GM23338 (cell line): ENCODE data around the gene LTBP3. TPM values are rescaled to one million over a fixed set of nuclear protein-coding genes. Genes with fewer than 3 reads are reported as not detected.

ENCODE experiments used
- ATAC-seq: fragments of 200-7000 bp; cut with Tn5 transposase; 3 replicates; pipeline ENCODE4 v1.9.1; 2020
- DNase-seq: peaks from one replicate; pipeline ENCODE4 v3.0.0-alpha.2; 2015; ENCODE audit warnings: low spot score
- H2AFZ ChIP-seq: fragments of 200-600 bp; sonication (generic); 2 replicates; pipeline ENCODE4 v1.8.0; 2016; ENCODE audit warnings: antibody characterized with exemption, mild to moderate bottlenecking, moderate library complexity
- H3F3A ChIP-seq: fragments of 200-600 bp; sonication (generic); replicated peaks from 2 replicates; pipeline ENCODE4 v1.8.0; 2017; ENCODE audit warnings: antibody characterized with exemption, mixed run types, low read depth
- H3K27ac ChIP-seq: fragments of 200-600 bp; sonication (generic); 2 replicates; pipeline ENCODE4 v1.6.1; 2016; ENCODE audit warnings: low read depth
- H3K27me3 ChIP-seq: fragments of 200-600 bp; sonication (generic); 2 replicates; pipeline ENCODE4 v1.8.0; 2016; ENCODE audit warnings: mild to moderate bottlenecking, mixed run types, moderate library complexity; ENCODE audit not compliant: insufficient read depth
- H3K36me3 ChIP-seq: fragments of 200-600 bp; sonication (generic); 2 replicates; pipeline ENCODE4 v1.8.0; 2016; ENCODE audit warnings: mild to moderate bottlenecking; ENCODE audit not compliant: insufficient read depth
- H3K4me1 ChIP-seq: fragments of 200-600 bp; sonication (generic); 2 replicates; pipeline ENCODE4 v1.8.0; 2016; ENCODE audit warnings: mild to moderate bottlenecking, moderate library complexity; ENCODE audit not compliant: insufficient read depth
- H3K4me2 ChIP-seq: fragments of 200-600 bp; sonication (generic); 2 replicates; pipeline ENCODE4 v1.7.1; 2017; ENCODE audit warnings: mixed run types
- H3K4me3 ChIP-seq: fragments of 200-600 bp; sonication (generic); 2 replicates; pipeline ENCODE4 v1.6.1; 2016; ENCODE audit warnings: mixed run types
- H3K79me2 ChIP-seq: fragments of 200-600 bp; sonication (generic); replicated peaks from 2 replicates; pipeline ENCODE4 v1.8.0; 2017; ENCODE audit warnings: mild to moderate bottlenecking; ENCODE audit not compliant: insufficient read depth
- H3K9me2 ChIP-seq: fragments of 200-600 bp; sonication (generic); 2 replicates; pipeline ENCODE4 v1.8.0; 2017; ENCODE audit not compliant: insufficient read depth
- H4K20me1 ChIP-seq: fragments of 200-600 bp; sonication (generic); replicated peaks from 2 replicates; pipeline ENCODE4 v1.8.0; 2017; ENCODE audit warnings: mild to moderate bottlenecking; ENCODE audit not compliant: insufficient read depth
- H3K27ac Mint-ChIP-seq: 2 replicates; pipeline ENCODE4 v1.8.0; 2020; ENCODE audit warnings: inconsistent platforms, mild to moderate bottlenecking, moderate library complexity, mixed read lengths
- H3K27me3 Mint-ChIP-seq: 3 replicates; pipeline ENCODE4 v1.8.0; 2022; ENCODE audit warnings: low read depth, mild to moderate bottlenecking, moderate library complexity, mixed read lengths, inconsistent platforms; ENCODE audit not compliant: insufficient read depth, poor library complexity
- H3K36me3 Mint-ChIP-seq: 3 replicates; pipeline ENCODE4 v1.8.0; 2021; ENCODE audit warnings: low read depth, mild to moderate bottlenecking, inconsistent platforms, moderate library complexity, mixed read lengths
- H3K4me1 Mint-ChIP-seq: 3 replicates; pipeline ENCODE4 v1.8.0; 2020; ENCODE audit warnings: mild to moderate bottlenecking, inconsistent platforms, mixed read lengths
- H3K4me3 Mint-ChIP-seq: 3 replicates; pipeline ENCODE4 v1.8.0; 2021; ENCODE audit warnings: moderate library complexity, mild to moderate bottlenecking, inconsistent platforms, mixed read lengths
- H3K9me3 Mint-ChIP-seq: 3 replicates; pipeline ENCODE4 v1.8.0; 2020; ENCODE audit warnings: moderate library complexity, mild to moderate bottlenecking, inconsistent platforms, mixed read lengths
- CREB1 ChIP-seq: fragments of 250-450 bp; sonication (Bioruptor Pico); IDR thresholded peaks from 2 replicates; pipeline ENCODE4 v1.5.0; 2020; ENCODE audit warnings: low read depth, mild to moderate bottlenecking, moderate library complexity
- CTCF ChIP-seq, 2 experiments: fragments of 200-600 bp in 1 of 2; sonication (generic) in 1 of 2; conservative IDR thresholded peaks; 2 replicates each; pipeline versions ENCODE4 v1.5.1 to v1.6.1; 2016 to 2017; ENCODE audit warnings: antibody characterized with exemption in 2 of 2, low read depth in 2 of 2, mild to moderate bottlenecking in 2 of 2, moderate library complexity in 1 of 2
- EZH2 ChIP-seq: fragments of 200-600 bp; sonication (generic); IDR thresholded peaks from one replicate; pipeline ENCODE4 v1.8.0; 2017; ENCODE audit warnings: antibody characterized with exemption, mild to moderate bottlenecking, low read depth; ENCODE audit not compliant: unreplicated experiment
- JUNB ChIP-seq: IDR thresholded peaks from one replicate; pipeline ENCODE4 v1.6.1; 2016; ENCODE audit warnings: antibody characterized with exemption; ENCODE audit not compliant: unreplicated experiment
- POLR2AphosphoS5 ChIP-seq: IDR thresholded peaks from 2 replicates; pipeline ENCODE4 v1.6.1; 2016; ENCODE audit warnings: antibody characterized with exemption, low read depth
- STAT1 ChIP-seq: IDR thresholded peaks from one replicate; pipeline ENCODE4 v1.6.1; 2016; ENCODE audit warnings: antibody characterized with exemption; ENCODE audit not compliant: unreplicated experiment
- ZNF114 ChIP-seq: fragments of 250-450 bp; sonication (Bioruptor Pico); IDR thresholded peaks from 2 replicates; pipeline ENCODE4 v1.5.0; 2020; ENCODE audit warnings: mild to moderate bottlenecking, moderate library complexity
- long read RNA-seq: library from polyadenylated mRNA; unstranded; transcript quantifications from one replicate; pipeline ENCODE4 v2.0.0, GENCODE V29; 2020; ENCODE audit not compliant: unreplicated experiment
- polyA plus RNA-seq: library from polyadenylated mRNA; unstranded; fragments of >200 nt; fragmentation: Nextera tagmentation; extraction: Ambion mirVana; gene quantifications from 2 replicates; pipeline ENCODE4 v1.2.1, GENCODE V29; 2016
- total RNA-seq: library from RNA; depleted of rRNA; stranded (reverse); fragments of >200 nt; shearing (Covaris generic); gene quantifications from 2 replicates; pipeline ENCODE4 v1.2.3, GENCODE V29; 2014; rRNA removed
- TF ChIP-seq, protein P1 (sequence below): IDR thresholded peaks from 2 replicates; pipeline ENCODE4 v1.6.1; 2016; ENCODE audit warnings: antibody characterized with exemption
- TF ChIP-seq, protein P2 (sequence below): IDR thresholded peaks from one replicate; pipeline ENCODE4 v1.6.1; 2018; ENCODE audit warnings: antibody characterized with exemption; ENCODE audit not compliant: unreplicated experiment

Gene LTBP3
- total RNA-seq (29.2 and 29.8 TPM in 2 replicates), polyA plus RNA-seq (9.5 and 11.9 TPM in 2 replicates)
- long read RNA-seq, partial matches to known transcripts: 15 of 20 reads
- long read RNA-seq, other reads (novel, unspliced or antisense): 0 of 20 reads

- Mint-ChIP-seq H3K9me3 (no peaks in the 10 kb centered on the region), H3K36me3 (no peaks in the 10 kb centered on the region; the same call in 2 of the 3 replicates), H3K27ac (no peak within 1 kb of the TSS), H3K4me3 (peak within 1 kb of the TSS; percentile 75), H3K27me3 (peaks cover 43% of the 10 kb centered on the region), H3K4me1 (peaks cover 53% of the 10 kb centered on the region)
- peaks cover 11% of the 10 kb centered on the region; the same call in 1 of the 2 replicates for H3F3A ChIP-seq
- H3K9me2 ChIP-seq: no peaks in the 10 kb centered on the region
- peak within 1 kb of the TSS; percentile 91 for H2AFZ ChIP-seq
- no peak within 1 kb of the TSS for H3K27ac ChIP-seq
- H4K20me1 ChIP-seq: no peaks in the 10 kb centered on the region
- ATAC-seq (peak; percentile 51), DNase-seq (peak; percentile 80)
- H3K36me3 ChIP-seq: no peaks in the 10 kb centered on the region
- TF ChIP-seq, protein P1, sequence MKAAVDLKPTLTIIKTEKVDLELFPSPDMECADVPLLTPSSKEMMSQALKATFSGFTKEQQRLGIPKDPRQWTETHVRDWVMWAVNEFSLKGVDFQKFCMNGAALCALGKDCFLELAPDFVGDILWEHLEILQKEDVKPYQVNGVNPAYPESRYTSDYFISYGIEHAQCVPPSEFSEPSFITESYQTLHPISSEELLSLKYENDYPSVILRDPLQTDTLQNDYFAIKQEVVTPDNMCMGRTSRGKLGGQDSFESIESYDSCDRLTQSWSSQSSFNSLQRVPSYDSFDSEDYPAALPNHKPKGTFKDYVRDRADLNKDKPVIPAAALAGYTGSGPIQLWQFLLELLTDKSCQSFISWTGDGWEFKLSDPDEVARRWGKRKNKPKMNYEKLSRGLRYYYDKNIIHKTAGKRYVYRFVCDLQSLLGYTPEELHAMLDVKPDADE: no peak
- TF ChIP-seq POLR2AphosphoS5: peak; percentile 24; the same call in 1 of the 2 replicates
- peak within 1 kb of the TSS; percentile 72 for H3K4me3 ChIP-seq
- peak within 1 kb of the TSS; percentile 89 for H3K4me2 ChIP-seq
- H3K4me1 ChIP-seq: peaks cover 47% of the 10 kb centered on the region
- H3K79me2 ChIP-seq: no peaks in the 10 kb centered on the region
- peaks cover 58% of the 10 kb centered on the region for H3K27me3 ChIP-seq
Observed at GRCh38 chr11:65558002-65558929, at the start of gene LTBP3. LTBP3 (minus strand) TSS chr11:65558359; CDS start chr11:65557959, 400 bp downstream.

GRCh38 chr11:65606876-65607613 lies 48.9 kb upstream of the LTBP3 start:
- peak overlapping the region; percentile 63 for H3K4me3 ChIP-seq
- ATAC-seq (peak; percentile 96), DNase-seq (peak; percentile 99)
- peaks cover 18% of the 10 kb centered on the region for H3F3A ChIP-seq
- H4K20me1 ChIP-seq: no peaks in the 10 kb centered on the region; the same call in 1 of the 2 replicates
- TF ChIP-seq CREB1 (CRISPR knock-in tag): peak; percentile 70
- peak; percentile 62; the same call in 1 of the 2 replicates for TF ChIP-seq POLR2AphosphoS5
- no peak for TF ChIP-seq ZNF114
- peak overlapping the region; percentile 81 for H3K4me2 ChIP-seq
- H3K4me3 Mint-ChIP-seq: peak overlapping the region; percentile 70
- peaks cover under 1% of the 10 kb centered on the region; the same call in 1 of the 2 replicates for H3K79me2 ChIP-seq
- H3K36me3 ChIP-seq: no peaks in the 10 kb centered on the region
- peaks cover 12% of the 10 kb centered on the region for H3K4me1 Mint-ChIP-seq
- H3K27me3 ChIP-seq: no peaks in the 10 kb centered on the region
- H2AFZ ChIP-seq: peak overlapping the region; percentile 86; the same call in 1 of the 2 replicates
- H3K27ac Mint-ChIP-seq: no peak overlapping the region; the same call in 1 of the 2 replicates
- H3K9me3 Mint-ChIP-seq: no peaks in the 10 kb centered on the region
- peaks cover 17% of the 10 kb centered on the region for H3K36me3 Mint-ChIP-seq
- H3K27me3 Mint-ChIP-seq: peaks cover 15% of the 10 kb centered on the region
- H3K4me1 ChIP-seq: peaks cover 13% of the 10 kb centered on the region
- no peaks in the 10 kb centered on the region for H3K9me2 ChIP-seq
- peak overlapping the region; percentile 78; the same call in 1 of the 2 replicates for H3K27ac ChIP-seq

DNA sequence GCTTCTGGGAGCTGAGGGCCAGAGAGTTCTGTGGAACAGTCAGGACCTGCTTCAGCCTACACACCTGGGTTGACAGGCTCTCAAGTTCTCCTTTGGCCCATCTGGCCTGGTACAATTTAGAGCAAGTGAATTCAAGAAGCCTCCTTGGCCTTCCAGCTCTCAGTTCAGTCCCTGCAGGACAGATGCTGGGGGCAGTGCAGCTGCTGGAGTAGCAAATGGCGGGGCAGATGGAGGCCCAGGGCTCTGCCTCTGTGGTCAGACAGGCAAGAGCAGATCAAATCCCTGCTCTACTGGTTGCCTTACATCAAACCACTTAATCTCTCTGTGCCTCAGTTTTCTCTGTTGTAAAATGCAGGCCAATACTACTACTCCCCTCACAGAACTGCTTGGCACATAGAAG lies 46.1 kb upstream of the LTBP3 start:
- H3K4me2 ChIP-seq: no peak overlapping the region
- H3K9me2 ChIP-seq: no peaks in the 10 kb centered on the region
- no peak overlapping the region for H2AFZ ChIP-seq
- no peak for DNase-seq
- peaks cover 14% of the 10 kb centered on the region for H3K36me3 Mint-ChIP-seq
- H4K20me1 ChIP-seq: no peaks in the 10 kb centered on the region; the same call in 1 of the 2 replicates
- no peak overlapping the region for H3K4me3 Mint-ChIP-seq
- H3K27ac Mint-ChIP-seq: no peak overlapping the region
- peaks cover 10% of the 10 kb centered on the region for H3K4me1 Mint-ChIP-seq
- H3F3A ChIP-seq: peaks cover 15% of the 10 kb centered on the region
- no peak overlapping the region for H3K4me3 ChIP-seq
- no peaks in the 10 kb centered on the region for H3K36me3 ChIP-seq
- no peaks in the 10 kb centered on the region for H3K79me2 ChIP-seq
- H3K9me3 Mint-ChIP-seq: no peaks in the 10 kb centered on the region
- H3K4me1 ChIP-seq: peaks cover 12% of the 10 kb centered on the region
- peaks cover 16% of the 10 kb centered on the region for H3K27me3 Mint-ChIP-seq
- H3K27ac ChIP-seq: no peak overlapping the region
- no peaks in the 10 kb centered on the region for H3K27me3 ChIP-seq
- no peak for ATAC-seq
- no peak for TF ChIP-seq JUNB
- TF ChIP-seq, protein P2, sequence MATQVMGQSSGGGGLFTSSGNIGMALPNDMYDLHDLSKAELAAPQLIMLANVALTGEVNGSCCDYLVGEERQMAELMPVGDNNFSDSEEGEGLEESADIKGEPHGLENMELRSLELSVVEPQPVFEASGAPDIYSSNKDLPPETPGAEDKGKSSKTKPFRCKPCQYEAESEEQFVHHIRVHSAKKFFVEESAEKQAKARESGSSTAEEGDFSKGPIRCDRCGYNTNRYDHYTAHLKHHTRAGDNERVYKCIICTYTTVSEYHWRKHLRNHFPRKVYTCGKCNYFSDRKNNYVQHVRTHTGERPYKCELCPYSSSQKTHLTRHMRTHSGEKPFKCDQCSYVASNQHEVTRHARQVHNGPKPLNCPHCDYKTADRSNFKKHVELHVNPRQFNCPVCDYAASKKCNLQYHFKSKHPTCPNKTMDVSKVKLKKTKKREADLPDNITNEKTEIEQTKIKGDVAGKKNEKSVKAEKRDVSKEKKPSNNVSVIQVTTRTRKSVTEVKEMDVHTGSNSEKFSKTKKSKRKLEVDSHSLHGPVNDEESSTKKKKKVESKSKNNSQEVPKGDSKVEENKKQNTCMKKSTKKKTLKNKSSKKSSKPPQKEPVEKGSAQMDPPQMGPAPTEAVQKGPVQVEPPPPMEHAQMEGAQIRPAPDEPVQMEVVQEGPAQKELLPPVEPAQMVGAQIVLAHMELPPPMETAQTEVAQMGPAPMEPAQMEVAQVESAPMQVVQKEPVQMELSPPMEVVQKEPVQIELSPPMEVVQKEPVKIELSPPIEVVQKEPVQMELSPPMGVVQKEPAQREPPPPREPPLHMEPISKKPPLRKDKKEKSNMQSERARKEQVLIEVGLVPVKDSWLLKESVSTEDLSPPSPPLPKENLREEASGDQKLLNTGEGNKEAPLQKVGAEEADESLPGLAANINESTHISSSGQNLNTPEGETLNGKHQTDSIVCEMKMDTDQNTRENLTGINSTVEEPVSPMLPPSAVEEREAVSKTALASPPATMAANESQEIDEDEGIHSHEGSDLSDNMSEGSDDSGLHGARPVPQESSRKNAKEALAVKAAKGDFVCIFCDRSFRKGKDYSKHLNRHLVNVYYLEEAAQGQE: no peak
- no peak for TF ChIP-seq STAT1
- no peak for TF ChIP-seq EZH2
- TF ChIP-seq CTCF (conservative IDR thresholded peaks at IDR 0.05; ENCODE audit: low read depth in 2 of 2): no peak
